Measurements from ENCODE around the gene CRYZ.
"Not testable (repeated sequence)": the region's sequence is repeated elsewhere in the genome, so short reads cannot be mapped to it uniquely, and the experiment has no call there.

- TF ChIP-seq POLR2A (IDR thresholded peaks at IDR 0.05; ENCODE audit: low read length); GATA1 (IDR thresholded peaks at IDR 0.05; ENCODE audit: low read depth, low read length): not testable (repeated sequence)
Observed at GRCh38 chr1:74740307-74740980, 7.6 kb upstream of the CRYZ start.
